Measurements from ENCODE around the gene HSBP1L1.

The HSBP1L1 gene

DNA sequence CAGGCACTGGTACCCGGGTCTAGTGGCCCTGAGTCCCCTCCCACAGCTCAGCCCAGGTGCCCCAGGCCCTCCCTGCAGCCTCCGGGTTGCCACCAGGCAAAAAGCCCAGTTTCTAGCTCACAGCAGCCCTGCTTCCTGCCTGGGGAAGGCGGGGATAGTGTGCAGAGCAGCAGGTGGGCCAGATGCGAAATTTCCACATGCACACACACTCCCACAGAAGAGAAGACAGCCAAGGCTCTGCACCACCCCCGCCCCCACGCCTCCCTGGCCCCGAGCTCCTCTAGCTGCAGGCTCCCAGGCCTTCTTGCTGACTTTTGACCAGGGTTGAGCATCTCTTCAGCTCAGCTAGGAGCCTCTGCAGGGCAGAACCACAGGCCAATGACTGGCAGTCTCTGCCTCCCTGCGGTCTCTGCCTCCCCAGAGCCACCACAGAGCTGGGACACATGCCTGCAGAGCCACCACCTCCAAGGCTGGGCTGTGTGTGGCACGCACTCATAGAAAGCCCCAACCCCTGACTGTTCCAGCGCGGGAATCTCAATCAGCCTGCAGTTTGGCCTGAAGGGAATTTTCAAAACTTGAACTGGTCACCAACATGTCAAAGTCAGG lies 20.2 kb upstream of the HSBP1L1 start:
- in situ Hi-C loops (cut with MboI; ENCODE audit: low sequenced_read_pairs), result no loop called here

GRCh38 chr18:79944746-79945117 lies 19.7 kb upstream of the HSBP1L1 start:
- in situ Hi-C loops (cut with MboI; ENCODE audit: low sequenced_read_pairs), result no loop called here

DNA sequence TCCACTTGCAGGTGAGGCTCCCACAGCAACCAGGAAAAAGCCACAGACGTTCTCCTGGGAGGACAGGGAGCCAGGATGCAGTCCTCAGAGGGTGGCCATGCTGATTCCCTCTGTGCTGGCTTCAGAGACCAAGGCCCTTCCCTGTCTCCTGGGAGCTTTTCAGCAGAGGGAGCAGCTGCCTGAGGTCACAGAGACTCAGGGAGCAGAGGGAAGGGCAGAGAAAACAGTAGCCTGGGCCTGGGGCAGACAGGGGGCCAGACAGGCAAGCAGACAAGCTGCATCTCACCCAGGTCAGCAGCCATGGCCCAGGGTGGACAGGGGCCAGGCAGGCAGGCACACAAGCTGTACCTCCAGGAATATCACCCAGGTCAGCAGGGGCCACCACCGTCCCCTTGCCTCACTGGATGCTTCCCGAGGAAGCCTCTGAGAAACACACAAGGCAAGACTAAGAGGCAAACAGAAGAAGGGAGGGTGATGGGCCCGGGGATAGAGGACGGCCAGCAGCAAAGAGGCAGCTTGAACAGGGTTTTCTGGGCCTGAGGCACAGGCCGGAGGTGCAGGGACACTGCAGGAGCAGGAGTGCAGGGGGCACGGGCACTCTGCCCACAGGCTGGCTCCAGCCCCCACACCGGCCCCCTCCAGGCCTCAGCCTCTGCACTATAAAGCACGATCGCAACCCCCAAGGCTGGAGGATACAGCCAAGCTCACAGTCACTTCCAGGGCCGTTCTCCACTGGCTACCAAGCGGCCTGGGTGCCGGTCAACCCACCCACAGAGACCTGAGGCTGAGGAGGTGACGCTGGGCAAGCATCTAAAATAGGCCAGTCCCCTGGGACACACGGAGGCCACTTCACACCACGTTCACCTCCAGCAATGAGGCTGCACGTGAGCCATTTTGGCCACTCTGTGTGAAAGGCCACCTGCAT lies 19.1 kb upstream of the HSBP1L1 start:
- in situ Hi-C loops (cut with MboI; ENCODE audit: low sequenced_read_pairs), result no loop called here

GRCh38 chr18:79947054-79947755 lies 17.2 kb upstream of the HSBP1L1 start:
- in situ Hi-C loops (cut with MboI; ENCODE audit: low sequenced_read_pairs), result no loop called here

DNA sequence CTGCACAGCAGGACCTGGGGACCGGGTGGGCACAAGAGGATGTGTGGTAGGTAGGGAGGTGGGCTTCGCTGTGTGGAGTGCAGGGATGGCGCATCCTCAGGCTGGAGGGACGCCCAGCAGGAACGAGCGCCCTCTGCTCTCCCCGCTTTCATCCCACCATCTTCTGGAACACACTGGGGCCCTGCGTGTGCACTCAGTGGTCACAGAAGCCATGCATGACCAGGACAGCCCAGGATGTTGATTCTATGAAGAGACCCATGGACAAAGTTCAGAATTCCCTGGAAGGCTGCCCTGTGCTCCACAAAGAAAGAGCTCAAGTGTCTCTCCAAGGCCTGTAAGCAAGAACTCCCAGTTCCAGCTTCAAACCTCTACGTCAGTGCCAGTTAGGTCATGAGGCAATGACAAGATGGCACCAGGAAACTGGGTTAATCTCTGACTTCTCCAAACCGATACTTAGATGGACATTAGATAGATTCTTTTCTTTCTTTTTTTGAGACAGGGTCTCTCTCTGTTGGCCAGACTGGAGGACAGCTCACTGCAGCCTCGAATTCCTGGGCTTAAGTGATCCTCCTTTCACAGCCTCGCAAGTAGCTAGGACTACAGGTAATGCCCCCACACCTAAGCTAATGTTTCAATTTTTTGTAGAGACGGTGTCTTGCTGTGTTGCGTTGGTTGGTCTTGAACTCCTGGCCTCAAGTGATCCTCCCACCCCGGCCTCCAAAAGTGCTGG lies 16.4 kb upstream of the HSBP1L1 start:
- in situ Hi-C loops (cut with MboI; ENCODE audit: low sequenced_read_pairs), result no loop called here

DNA sequence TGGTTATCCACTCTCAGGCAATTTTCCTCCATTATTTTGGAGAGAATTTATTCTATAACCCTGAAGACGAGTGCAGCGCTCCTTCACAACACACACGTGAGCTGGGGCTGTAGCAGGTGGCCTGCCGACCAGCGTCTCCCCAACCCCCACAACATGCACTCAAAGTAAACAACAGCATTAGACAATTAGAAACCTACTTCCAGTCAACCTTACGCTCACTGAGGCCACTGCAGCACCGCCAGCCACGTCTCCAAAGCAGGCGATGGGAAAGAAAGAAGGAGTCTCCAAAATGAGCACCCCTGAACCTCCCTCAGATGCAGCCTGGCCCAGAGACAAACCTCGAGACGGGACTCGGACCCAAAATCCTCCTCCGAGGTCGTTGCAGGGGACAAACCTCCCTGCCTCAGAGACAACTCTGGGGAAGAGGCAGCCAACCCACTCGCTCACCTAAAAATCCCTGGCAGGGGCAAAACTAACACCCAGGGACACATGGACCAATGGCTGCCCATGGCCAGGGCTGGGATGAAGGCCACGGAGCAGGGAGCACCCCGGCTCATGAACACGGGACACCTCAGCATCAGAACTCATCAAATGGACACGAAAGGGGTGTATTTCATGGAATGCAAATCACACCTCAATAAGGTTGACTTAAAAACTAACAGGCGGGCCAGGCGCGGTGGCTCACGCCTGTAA lies 15.6 kb upstream of the HSBP1L1 start:
- in situ Hi-C loops (cut with MboI; ENCODE audit: low sequenced_read_pairs), result no loop called here

DNA sequence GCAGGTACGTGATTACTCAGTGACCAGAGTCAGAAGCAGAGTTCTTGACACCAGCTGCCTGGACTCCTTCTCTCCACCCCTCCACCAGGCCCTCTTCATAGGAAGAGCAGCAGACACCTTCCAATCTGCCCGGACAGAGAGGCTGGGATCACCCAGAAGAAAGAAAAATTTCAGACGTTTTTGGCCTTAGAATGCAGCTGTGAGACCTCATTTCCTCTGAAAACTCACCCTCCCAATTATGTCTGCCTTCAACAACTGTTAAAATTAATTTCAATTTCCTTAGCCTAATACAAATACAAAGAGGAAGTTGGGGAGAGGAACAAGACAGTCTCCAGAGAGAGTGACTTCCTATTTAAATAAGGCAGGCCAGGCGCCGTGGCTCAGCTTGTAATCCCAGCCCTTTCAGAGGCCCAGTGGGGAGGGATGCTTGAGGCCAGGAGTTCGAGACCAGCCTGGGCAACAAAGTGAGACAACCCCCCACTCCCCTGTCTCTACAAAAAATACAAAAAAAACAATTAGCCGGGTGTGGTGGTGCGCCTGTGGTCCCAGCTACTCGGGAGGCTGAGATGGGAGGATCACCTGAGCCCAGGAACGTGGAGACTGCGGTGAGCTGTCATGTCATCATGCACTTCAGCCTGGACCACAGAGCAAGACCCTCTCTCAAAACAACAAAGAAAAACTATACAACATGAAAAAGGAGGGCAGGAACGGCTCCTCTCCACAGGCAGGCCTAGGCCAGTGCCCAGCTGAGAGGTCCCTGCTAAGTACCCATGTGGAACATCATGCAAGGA lies 14.6 kb upstream of the HSBP1L1 start:
- in situ Hi-C loops (cut with MboI; ENCODE audit: low sequenced_read_pairs), result no loop called here

DNA sequence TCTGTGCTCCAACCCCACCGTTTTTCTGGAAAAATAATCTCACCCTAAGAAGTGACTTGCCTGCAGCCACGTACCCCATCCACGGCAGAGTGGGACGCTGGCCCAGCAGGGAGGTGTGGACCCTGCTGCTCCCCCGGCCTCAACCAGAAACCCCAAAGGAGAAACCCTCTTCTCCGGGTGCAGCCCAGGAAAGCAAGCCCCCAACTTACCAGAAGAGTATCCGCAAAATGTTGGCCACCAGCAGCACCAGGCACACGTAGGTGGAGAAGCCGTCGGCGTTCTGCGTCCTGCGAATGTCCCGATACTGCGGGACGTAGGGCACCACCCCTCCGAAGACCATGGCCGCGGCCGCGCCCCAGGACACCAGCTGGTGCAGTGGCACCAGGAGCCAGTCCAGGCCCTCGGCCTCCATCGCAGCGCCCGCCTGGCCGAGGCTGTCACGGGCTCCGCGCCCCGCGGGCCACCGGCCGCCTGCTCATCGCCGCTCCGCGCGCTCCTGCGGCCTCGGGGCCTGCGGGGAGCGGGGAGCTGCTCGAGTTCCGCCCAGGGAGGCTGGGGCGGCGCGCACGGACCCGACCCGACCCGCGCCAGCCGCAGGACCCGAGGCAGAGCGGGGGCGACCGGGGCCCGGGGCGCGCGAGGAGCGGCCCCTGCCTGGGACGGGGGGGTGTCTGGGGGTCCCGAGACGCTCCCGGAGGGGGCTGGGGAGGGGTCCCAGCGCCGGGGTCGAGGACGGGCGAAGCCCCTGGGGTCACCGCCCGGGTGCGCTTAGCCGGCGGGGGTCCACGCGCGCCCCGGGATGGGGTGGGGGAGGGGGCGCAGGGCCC lies 13.7 kb upstream of the HSBP1L1 start:
- in situ Hi-C loops (cut with MboI; ENCODE audit: low sequenced_read_pairs), result no loop called here

- in situ Hi-C loops (cut with MboI; ENCODE audit: low sequenced_read_pairs), result no loop called here
These were observed 12.6 kb upstream of the HSBP1L1 start, which contains the start of gene SLC66A2 for GRCh38 chr18:79951545-79952455. Gene SLC66A2 (minus strand): TSS chr18:79951653. CDS start chr18:79950926, 727 bp downstream.

GRCh38 chr18:79952456-79952995 lies 11.9 kb upstream of the HSBP1L1 start:
- in situ Hi-C loops (cut with MboI; ENCODE audit: low sequenced_read_pairs), result no loop called here

- in situ Hi-C loops (cut with MboI; ENCODE audit: low sequenced_read_pairs), result no loop called here
These were observed 11.4 kb upstream of the HSBP1L1 start for GRCh38 chr18:79952996-79953559.

DNA sequence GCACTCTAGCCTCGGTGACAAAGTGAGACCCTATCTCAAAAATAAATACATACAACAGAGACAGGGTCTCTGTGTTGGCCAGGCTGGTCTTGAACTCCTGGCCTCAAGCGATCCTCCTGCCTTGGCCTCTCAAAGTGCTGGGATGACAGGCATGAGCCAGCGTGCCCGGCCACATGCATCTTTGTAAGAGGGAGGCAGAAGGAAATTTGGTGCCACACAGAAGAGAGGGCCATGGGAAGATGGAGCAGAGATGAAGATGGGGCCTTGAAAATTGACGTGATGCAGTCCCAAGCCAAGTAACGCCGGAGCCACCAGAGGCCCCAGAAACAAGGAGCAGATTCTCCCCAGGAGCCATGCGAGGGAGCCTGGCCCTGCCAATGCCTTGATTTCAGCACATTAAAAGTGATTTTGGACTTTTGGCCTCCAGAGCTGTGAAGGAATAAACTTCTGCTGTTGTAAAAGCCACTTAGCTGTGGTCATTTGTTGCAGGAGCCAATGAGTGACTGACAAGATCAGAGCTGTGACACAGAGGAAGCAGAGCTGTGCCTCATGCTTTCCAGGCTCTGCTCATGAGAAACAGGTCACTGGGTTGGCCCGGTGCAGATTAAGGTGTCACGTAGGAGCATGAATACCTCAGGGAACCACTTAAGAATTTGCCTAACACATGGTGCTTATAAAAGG lies 10.3 kb upstream of the HSBP1L1 start:
- in situ Hi-C loops (cut with MboI; ENCODE audit: low sequenced_read_pairs), result no loop called here

DNA sequence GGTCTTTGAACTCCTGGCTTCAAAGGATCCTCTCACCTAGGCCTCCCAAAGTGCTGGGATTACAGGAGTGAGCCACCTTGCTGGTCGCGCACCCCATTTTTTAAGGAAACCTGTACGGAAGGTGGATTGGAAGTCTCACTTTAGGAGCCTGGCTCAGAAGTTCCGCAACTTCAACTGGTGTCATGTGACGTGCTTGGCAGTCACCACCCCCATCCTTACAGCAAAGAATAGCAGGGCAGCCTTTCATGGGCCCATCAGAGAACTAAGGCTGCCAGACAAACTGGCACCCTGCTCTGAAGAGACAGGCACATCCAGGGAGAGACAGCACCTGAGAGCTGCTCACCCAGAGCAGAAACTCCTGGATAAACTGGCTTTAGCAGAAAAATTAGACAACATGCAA lies 9.7 kb upstream of the HSBP1L1 start:
- in situ Hi-C loops (cut with MboI; ENCODE audit: low sequenced_read_pairs), result no loop called here

GRCh38 chr18:79955302-79956075 lies 9.0 kb upstream of the HSBP1L1 start:
- in situ Hi-C loops (cut with MboI; ENCODE audit: low sequenced_read_pairs), result no loop called here

DNA sequence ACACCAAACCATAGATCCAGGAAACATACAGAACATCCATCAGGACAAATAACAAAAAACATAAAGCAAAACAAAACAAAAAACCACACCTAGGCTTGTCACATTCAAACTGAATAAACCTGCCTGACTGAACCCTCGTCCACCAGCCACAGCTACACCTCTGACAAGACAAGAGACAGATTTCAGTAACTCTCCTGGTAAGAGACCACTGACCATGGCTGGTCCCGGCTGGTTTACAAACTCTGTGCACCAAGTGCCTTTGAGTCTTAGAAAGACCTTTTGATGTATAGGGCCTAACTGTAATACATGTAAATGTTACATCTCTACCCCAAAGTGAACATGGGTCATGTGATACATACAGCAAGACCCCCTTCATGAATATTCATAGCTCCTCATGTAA lies 8.2 kb upstream of the HSBP1L1 start:
- in situ Hi-C loops (cut with MboI; ENCODE audit: low sequenced_read_pairs), result no loop called here

- in situ Hi-C loops (cut with MboI; ENCODE audit: low sequenced_read_pairs), result no loop called here
These were observed 5.5 kb upstream of the HSBP1L1 start for GRCh38 chr18:79958981-79959380.
